Placental epithelial cell (primary cell): ENCODE data around the gene TTC17. TPM values are rescaled to one million over a fixed set of nuclear protein-coding genes. Genes with fewer than 3 reads are reported as not detected.

ENCODE experiments used
- small RNA-seq: library from RNA; depleted of rRNA; stranded (forward); fragments of <200 nt; gene quantifications from one replicate; pipeline ENCODE3, GENCODE V24; 2012
- total RNA-seq: library from RNA; depleted of rRNA; stranded (reverse); fragments of >200 nt; gene quantifications from 2 replicates; pipeline ENCODE4 v1.2.3, GENCODE V29; 2012

Gene TTC17
- total RNA-seq: 57.2 and 78.1 TPM in 2 replicates

GRCh38 chr11:43358801-43359421 lies at the start of gene TTC17:
Gene TTC17 (plus strand): TSS chr11:43358920. CDS start chr11:43358955, 35 bp downstream.

GRCh38 chr11:43311791-43312607 lies 46.7 kb upstream of the TTC17 start, which contains the start of gene API5:
Gene API5 (plus strand): TSS chr11:43311996. CDS start chr11:43312128, 132 bp downstream.

Small RNAs within 50 kb of the gene (small RNA-seq; reads per million reads assigned to genes)
- not detected for gene RF00019
- gene RN7SKP287: not detected

Other genes starting within 250 kb of the TTC17 start
- 34.9 and 45.5 TPM in 2 replicates for gene API5, start 46.9 kb upstream of the TTC17 start, total RNA-seq